Testis (tissue), 2 donors: Measurements from ENCODE around the gene AOC1.

Source experiments
- CTCF ChIP-seq, 3 experiments: fragments of 450-650 bp in 2 of 3; fragments of 200-600 bp in 1 of 3; sonication (generic) in 1 of 3; IDR thresholded peaks; one replicate each; pipeline ENCODE4 v1.5.1; 2016 to 2019; ENCODE audit warnings: antibody characterized with exemption in 3 of 3, mild to moderate bottlenecking in 2 of 3, moderate library complexity in 1 of 3
- POLR2A ChIP-seq: fragments of 450-650 bp; IDR thresholded peaks from one replicate; pipeline ENCODE4 v1.6.1; 2017; ENCODE audit warnings: antibody characterized with exemption, mild to moderate bottlenecking, moderate library complexity

DNA sequence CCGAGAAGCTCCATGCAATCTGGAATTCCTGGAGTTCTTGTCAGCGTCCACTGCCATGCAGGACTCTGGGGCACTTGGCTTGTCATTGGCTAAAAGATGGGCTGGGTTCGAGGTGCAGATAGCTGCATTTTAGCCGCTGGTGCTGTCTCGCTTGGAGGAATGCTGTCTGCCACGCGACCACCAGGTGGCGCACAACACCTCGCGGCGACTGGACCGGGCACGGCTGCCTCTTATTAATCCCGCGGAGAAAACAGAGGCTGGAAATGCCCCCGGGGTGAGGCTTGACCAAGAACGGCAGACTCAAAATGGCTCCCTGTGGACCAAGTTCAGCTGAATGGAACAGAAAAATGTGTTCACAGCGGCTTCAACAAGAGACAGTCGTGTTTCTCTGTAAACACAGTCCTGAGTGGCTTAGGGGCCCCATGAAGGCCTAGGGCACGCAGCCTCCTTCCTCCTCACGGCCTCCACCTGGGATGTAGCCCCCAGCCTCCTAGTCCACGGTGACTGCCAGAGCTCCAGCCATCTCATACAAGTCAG is 46.2 kb downstream of the AOC1 start:
- TF ChIP-seq POLR2A, result no peak
- peak; percentile 97 to 98 (median 97) for TF ChIP-seq CTCF (IDR thresholded peaks at IDR 0.05)
